NCI-H1048 (cell line): ENCODE results near the gene PTK7.
"Not testable (repeated sequence)": the region's sequence is repeated elsewhere in the genome, so short reads cannot be mapped to it uniquely, and the experiment has no call there.

Experiments used
- DNase-seq: peaks from one replicate; lab custom pipeline; 2025; lab: John Stamatoyannopoulos, UW

PTK7 gene

DNA sequence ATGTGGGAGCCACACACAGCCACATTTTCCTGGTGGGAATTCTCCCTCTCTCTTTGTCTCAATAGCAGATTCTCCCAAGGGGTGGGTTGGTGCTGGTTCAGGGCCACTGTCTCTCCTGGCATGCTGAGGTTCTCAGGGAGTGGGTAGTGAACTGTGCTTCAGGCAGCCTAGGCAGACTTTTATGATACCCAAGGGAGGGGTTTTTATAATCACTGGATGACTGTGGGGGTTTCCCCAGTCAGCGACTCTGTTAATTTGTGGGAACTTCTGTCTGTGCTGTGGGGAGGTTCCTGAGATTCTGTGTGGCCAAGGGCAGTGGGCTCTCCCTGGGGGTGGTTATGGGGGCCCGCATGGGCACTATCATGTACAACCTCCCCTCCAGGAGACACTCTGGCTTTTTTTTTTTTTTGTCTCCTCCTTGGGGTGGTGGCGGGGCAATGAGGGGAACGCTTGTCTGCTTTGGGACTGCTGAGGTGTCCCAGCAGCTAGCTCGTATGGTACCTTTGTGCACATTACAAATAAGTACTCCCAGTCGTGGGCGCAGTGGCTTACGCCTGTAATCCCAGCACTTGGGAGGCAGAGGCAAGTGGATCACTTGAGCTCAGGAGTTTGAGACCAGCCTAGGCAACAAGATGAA, 10.0 kb downstream of the PTK7 start:
- DNase-seq: no peak

GRCh38 chr6:43088654-43089056, 12.5 kb downstream of the PTK7 start:
- no peak for DNase-seq

- no peak for DNase-seq
These were observed 13.4 kb downstream of the PTK7 start for GRCh38 chr6:43089467-43089866.

- DNase-seq: no peak
These were observed 13.9 kb downstream of the PTK7 start for GRCh38 chr6:43089874-43090558.

DNA sequence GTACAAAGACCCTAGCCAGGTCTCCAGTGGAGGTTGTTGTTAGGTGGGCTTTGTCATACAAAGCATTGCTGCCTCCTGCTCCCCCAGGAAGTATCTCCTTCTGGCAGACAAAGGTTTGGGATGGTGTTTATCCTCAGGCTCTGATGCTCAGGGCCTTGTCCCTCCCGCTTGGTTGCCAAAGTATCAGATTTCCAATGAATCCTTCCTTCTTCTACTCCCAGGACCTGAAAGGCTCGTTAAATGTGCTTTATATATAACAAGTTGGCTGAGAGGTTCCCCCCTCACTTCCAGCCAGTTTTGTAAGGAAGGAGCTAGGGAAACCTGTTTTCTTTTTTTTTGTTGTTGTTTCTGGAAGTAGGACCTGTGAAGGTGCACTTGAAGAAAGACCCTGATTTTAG, 14.4 kb downstream of the PTK7 start:
- no peak for DNase-seq

DNA sequence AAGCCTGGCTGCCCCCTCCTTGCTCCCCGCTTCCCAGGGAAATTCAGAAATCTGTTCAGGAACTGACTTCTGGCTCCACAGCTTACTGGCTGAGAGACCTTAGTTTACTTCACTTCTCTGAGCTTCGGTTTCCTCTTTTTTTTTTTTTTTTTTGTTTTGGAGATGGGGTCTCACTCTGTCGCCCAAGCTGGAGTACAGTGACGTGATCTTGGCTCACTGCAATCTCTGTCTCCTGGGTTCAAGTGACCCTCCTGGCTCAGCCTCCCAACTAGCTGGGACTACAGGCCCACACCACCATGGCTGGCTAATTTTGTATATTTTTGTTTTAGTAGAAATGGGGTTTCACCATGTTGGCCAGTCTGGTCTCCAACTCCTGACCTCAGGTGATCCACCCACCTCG, 14.9 kb downstream of the PTK7 start:
- DNase-seq: no peak

- no peak for DNase-seq
These were observed 15.4 kb downstream of the PTK7 start for GRCh38 chr6:43091436-43091991.

DNA sequence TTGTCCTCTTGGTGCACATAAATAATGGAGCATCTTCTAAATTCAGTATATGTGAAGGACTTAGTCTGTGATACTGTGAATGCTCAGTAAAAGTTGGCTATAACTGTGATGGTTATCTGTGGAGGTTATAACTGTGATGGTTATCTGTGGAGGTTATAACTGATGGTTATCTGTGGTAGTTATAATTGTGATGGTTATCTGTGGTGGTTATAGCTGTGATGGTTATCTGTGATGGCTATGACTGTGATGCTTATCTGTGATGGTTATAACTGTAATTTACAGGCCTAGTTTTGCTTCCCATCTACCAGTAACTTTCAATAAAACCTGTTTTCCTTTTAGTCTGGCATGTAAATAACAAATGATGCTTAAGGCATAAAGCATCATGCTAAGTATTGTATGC, 16.5 kb downstream of the PTK7 start:
- no peak for DNase-seq

DNA sequence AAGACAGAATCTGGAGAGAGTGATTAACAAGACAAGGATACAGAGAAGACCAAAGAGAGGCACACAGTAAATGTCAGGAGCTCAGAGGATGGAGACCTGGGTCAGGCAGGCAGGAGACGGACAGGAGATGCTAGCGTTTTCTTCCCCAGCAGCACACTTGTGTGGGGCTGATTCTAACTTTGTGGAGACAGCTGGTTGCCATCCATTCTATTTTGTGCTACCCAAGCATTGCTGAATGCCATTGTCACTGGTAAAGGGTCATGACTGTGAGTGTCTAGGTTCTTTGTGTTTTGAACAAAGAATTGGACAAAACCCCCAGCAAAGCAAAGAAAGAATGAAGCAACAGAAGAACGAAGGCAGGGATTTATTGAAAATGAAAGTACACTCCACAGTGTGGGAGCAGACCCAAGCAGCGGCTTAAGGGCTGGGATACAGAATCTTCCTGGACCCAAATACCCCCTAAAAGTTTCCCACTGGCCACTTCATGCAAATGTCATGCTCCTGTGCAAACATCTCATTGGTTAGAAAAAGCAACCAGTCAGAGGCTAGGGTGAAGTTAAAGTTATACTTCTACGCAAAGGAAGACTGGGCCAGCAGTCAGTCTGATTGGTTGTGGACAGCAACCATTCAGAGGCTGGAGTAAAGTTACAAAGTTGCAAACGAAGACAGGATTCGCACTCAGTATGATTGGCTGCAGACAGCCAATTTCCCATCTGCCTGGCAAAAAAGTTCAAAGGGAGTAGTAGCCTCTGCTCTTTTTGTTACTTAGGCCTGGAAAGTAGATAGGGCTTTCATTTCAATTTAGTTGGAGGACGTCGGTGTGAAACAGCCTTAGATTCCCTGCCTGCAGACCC, 17.5 kb downstream of the PTK7 start:
- DNase-seq: no peak

DNA sequence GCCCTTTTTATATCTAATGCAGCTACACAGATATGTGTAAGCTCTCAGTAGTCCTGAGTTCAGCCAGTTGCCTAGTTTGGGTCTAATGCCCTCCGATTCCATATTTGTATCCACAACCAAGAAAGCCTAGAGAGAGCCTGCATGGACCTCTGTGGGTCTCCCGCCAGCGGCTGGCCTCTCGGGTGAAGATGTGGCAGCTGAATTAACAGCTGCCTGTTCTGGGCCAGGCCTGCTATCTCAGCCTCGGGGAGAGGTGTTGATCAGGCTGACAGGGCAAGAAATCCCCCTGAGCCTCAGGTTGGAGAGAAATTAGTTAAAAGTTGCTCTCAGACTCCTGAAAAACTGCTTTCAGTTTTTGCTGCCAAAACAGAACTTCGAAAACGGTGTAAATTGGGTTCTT, 19.8 kb downstream of the PTK7 start:
- DNase-seq: no peak

- DNase-seq: peak; percentile 42
These were observed 20.5 kb downstream of the PTK7 start for GRCh38 chr6:43096451-43097097.

DNA sequence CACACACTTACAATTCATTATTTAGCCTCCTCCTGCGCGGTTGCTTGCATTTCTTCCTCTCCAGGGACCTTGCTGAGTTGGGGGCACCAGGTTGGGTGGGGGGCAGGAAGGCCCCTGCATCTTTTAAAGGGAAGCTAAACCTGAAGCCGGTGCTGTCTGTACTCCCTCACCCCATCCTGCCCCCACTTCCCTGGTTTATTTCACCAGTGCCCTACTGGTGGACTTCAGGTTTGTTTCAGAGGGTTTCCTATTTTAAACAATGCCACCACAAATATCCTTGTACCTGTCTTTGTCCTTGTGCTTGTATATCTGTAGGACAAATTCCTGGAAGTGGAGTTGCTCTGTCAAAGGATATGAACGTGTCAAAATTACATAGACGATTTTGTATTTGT, 21.0 kb downstream of the PTK7 start:
- DNase-seq: no peak

DNA sequence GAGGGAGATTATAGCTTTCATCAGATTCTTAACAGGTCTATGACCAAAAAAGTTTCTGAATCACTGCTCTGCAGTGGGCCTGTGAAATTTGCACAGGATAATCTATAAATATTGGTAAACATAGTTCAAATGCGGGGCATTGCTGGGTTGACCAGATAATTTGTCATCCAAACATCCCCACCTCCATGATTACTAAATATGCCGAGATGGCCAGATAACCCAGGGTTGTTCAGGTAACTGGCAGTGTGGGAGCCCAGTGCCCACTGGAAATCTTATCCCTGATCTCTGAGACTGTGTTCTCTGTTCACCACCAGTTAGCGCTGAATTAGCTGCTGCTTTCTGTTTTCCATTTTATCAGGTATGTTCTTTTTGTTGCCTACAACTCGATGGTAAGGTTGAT, 21.4 kb downstream of the PTK7 start:
- no peak for DNase-seq

GRCh38 chr6:43101497-43101896, 25.4 kb downstream of the PTK7 start:
- no peak for DNase-seq

DNA sequence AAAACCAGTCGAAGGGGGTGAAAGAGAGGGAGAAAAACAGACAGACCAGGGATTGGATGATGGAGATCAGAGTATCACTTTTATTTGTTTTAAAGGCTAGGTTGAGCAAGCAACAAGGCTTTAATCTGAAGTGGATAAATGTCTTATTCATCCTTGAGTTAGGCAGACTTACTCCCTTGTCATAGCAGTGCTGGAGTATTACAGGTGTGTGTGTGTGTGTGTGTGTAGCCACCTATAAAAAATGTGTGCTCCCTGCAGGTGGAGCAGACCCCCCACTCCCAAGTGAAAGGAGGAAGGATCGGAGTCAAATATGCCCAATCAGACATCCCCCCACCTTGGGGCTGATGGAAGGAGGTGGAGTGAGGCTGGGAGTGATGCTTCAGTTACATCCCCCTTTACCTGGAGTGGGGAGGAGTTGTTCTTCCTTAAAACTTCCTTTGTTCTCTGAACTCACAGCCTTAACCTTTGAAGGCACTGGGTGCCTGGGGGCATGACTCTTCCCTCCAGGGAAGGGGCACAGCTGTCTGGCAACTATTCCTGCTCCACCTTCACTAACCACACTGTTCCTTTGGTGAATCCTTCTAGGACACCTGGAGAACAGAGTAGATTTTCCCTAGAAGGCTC, 27.3 kb downstream of the PTK7 start:
- DNase-seq: no peak

- DNase-seq: no peak
These were observed 29.6 kb downstream of the PTK7 start for GRCh38 chr6:43105538-43106222.

- no peak for DNase-seq
These were observed 31.4 kb downstream of the PTK7 start for GRCh38 chr6:43107344-43108062.

DNA sequence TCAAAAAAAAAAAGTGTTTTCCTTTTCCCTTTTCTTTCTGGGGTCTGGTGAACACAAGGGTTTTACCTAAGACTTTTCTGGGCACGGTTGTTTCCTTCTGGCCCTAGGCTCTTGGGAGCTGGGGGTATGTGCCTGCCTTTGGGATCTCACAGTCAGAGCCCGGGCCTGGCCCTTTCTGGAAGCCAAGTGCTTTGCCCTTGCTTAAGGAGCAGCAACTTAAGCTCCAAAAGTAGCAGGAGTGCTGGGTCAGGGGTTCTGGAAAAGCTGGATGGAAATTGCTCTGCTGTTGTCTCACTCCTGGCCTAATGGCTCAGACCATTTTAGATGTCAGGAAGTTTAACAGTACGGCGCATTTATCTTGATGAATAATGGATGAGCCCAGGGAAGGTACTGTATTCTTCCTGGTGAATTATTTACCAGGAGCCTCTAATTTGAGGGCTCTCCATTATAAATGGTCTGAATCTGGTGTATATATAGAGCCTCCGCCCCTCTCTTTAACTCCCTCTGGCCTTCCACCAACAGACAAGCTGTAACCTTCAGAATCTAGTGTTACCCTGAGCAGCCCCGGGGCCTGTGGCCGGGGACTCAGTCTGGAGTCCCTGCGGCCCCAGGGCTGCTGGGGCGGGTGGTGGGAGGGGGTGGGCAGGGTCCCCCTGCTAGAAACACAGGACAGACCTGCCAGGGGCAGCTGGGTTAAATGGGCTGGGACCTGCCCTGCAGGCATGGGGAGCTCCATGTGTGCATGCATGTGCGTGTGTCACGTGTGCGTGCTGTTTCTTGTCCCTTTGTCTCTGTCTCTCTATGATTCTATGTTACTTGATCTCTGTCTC, 37.5 kb downstream of the PTK7 start:
- DNase-seq: no peak

DNA sequence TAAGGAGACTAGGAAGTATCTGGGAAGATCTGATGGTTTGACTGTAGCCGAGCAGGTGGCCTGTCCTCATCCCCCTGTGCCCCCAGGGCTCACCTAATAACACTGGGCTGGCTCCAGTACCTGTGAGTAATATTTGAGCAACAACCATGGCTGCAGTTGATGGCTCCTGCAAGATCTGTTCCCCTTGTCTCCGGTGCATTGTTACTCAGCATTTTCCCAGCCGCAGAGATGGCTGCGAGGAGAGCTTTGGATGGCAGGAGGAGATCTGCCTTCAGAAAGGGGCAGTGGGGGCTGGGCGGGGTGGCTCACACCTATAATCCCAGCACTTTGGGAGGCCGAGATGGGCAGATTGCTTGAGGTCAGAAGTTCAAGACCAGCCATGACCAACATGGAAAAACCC, 39.3 kb downstream of the PTK7 start:
- DNase-seq: no peak

GRCh38 chr6:43117466-43117865, 41.4 kb downstream of the PTK7 start:
- not testable (repeated sequence) for DNase-seq
